Measurements from ENCODE around the gene FBXL5.

The FBXL5 gene

GRCh38 chr4:15695240-15695699, 40.1 kb upstream of the FBXL5 start:
- Histone ChIP-seq H3K79me2 (ENCODE audit: insufficient read depth, low read length) (no peaks in the 10 kb centered on the region), H3F3A (ENCODE audit: low read depth) (no peaks in the 10 kb centered on the region), H3K9me2 (replicated peaks; ENCODE audit: low read depth, low read length) (no peaks in the 10 kb centered on the region), H3K4me2 (ENCODE audit: low read depth, low read length, poor library complexity, severe bottlenecking) (no peak overlapping the region), H3K9me3 (ENCODE audit: insufficient read depth, low read depth, low read length) (0 out of 2 replicates have a peak, but pooled peaks cover 6% of the 10 kb centered on the region), H3K4me3 (ENCODE audit: low read length, poor library complexity, severe bottlenecking) (no peak overlapping the region), H3K9ac (ENCODE audit: low read depth, low read length, poor library complexity, severe bottlenecking) (no peak overlapping the region), H3K4me1 (ENCODE audit: insufficient read depth, low read length, poor library complexity, severe bottlenecking) (no peaks in the 10 kb centered on the region), H2AFZ (ENCODE audit: low read length) (no peak overlapping the region), H3K36me3 (ENCODE audit: insufficient read depth, low read length) (no peaks in the 10 kb centered on the region), H3K27me3 (ENCODE audit: insufficient read depth, low read length, poor library complexity, severe bottlenecking) (no peaks in the 10 kb centered on the region), H4K20me1 (ENCODE audit: insufficient read depth, low read length, poor library complexity, severe bottlenecking) (no peaks in the 10 kb centered on the region)
- TF ChIP-seq CTCF (conservative IDR thresholded peaks at IDR 0.05; ENCODE audit: low read length): no peak
- TF ChIP-seq EZH2phosphoT487 (IDR thresholded peaks at IDR 0.05; ENCODE audit: borderline replicate concordance): no peak

- Histone ChIP-seq H4K20me1 (ENCODE audit: insufficient read depth, low read length, poor library complexity, severe bottlenecking) (no peaks in the 10 kb centered on the region), H3K4me3 (ENCODE audit: low read length, poor library complexity, severe bottlenecking) (no peak overlapping the region), H3K9ac (ENCODE audit: low read depth, low read length, poor library complexity, severe bottlenecking) (no peak overlapping the region), H2AFZ (ENCODE audit: low read length) (no peak overlapping the region), H3K4me2 (ENCODE audit: low read depth, low read length, poor library complexity, severe bottlenecking) (no peak overlapping the region), H3K9me2 (replicated peaks; ENCODE audit: low read depth, low read length) (no peaks in the 10 kb centered on the region), H3K4me1 (ENCODE audit: insufficient read depth, low read length, poor library complexity, severe bottlenecking) (no peaks in the 10 kb centered on the region), H3K27me3 (ENCODE audit: insufficient read depth, low read length, poor library complexity, severe bottlenecking) (no peaks in the 10 kb centered on the region), H3F3A (ENCODE audit: low read depth) (no peaks in the 10 kb centered on the region), H3K36me3 (ENCODE audit: insufficient read depth, low read length) (no peaks in the 10 kb centered on the region), H3K79me2 (ENCODE audit: insufficient read depth, low read length) (no peaks in the 10 kb centered on the region), H3K9me3 (ENCODE audit: insufficient read depth, low read depth, low read length) (0 out of 2 replicates have a peak, but pooled peaks cover 6% of the 10 kb centered on the region)
- no peak for TF ChIP-seq EZH2phosphoT487 (IDR thresholded peaks at IDR 0.05; ENCODE audit: borderline replicate concordance)
- no peak for TF ChIP-seq CTCF (conservative IDR thresholded peaks at IDR 0.05; ENCODE audit: low read length)
Observed at GRCh38 chr4:15694431-15694830, 39.3 kb upstream of the FBXL5 start.

- Histone ChIP-seq H3K9me3 (ENCODE audit: insufficient read depth, low read depth, low read length) (no peaks in the 10 kb centered on the region), H4K20me1 (ENCODE audit: insufficient read depth, low read length, poor library complexity, severe bottlenecking) (no peaks in the 10 kb centered on the region), H3K4me2 (ENCODE audit: low read depth, low read length, poor library complexity, severe bottlenecking) (no peak overlapping the region), H3F3A (ENCODE audit: low read depth) (no peaks in the 10 kb centered on the region), H3K4me3 (ENCODE audit: low read length, poor library complexity, severe bottlenecking) (no peak overlapping the region), H3K4me1 (ENCODE audit: insufficient read depth, low read length, poor library complexity, severe bottlenecking) (no peaks in the 10 kb centered on the region), H3K27me3 (ENCODE audit: insufficient read depth, low read length, poor library complexity, severe bottlenecking) (no peaks in the 10 kb centered on the region), H3K79me2 (ENCODE audit: insufficient read depth, low read length) (no peaks in the 10 kb centered on the region), H3K9ac (ENCODE audit: low read depth, low read length, poor library complexity, severe bottlenecking) (no peak overlapping the region), H3K9me2 (replicated peaks; ENCODE audit: low read depth, low read length) (no peaks in the 10 kb centered on the region), H2AFZ (ENCODE audit: low read length) (no peak overlapping the region), H3K36me3 (ENCODE audit: insufficient read depth, low read length) (no peaks in the 10 kb centered on the region)
- TF ChIP-seq CTCF (conservative IDR thresholded peaks at IDR 0.05; ENCODE audit: low read length): no peak
- TF ChIP-seq EZH2phosphoT487 (IDR thresholded peaks at IDR 0.05; ENCODE audit: borderline replicate concordance): no peak
Observed at GRCh38 chr4:15692602-15693001, 37.4 kb upstream of the FBXL5 start.
